ENCODE data around the gene EMC1. TPM values are rescaled to one million over a fixed set of nuclear protein-coding genes. Genes with fewer than 3 reads are reported as not detected.
"Not testable (repeated sequence)": the region's sequence is repeated elsewhere in the genome, so short reads cannot be mapped to it uniquely, and the experiment has no call there.

The EMC1 gene
- 10 to 100 TPM; 18.6 to 44.1 (median 32.2) TPM for polyA plus RNA-seq

DNA sequence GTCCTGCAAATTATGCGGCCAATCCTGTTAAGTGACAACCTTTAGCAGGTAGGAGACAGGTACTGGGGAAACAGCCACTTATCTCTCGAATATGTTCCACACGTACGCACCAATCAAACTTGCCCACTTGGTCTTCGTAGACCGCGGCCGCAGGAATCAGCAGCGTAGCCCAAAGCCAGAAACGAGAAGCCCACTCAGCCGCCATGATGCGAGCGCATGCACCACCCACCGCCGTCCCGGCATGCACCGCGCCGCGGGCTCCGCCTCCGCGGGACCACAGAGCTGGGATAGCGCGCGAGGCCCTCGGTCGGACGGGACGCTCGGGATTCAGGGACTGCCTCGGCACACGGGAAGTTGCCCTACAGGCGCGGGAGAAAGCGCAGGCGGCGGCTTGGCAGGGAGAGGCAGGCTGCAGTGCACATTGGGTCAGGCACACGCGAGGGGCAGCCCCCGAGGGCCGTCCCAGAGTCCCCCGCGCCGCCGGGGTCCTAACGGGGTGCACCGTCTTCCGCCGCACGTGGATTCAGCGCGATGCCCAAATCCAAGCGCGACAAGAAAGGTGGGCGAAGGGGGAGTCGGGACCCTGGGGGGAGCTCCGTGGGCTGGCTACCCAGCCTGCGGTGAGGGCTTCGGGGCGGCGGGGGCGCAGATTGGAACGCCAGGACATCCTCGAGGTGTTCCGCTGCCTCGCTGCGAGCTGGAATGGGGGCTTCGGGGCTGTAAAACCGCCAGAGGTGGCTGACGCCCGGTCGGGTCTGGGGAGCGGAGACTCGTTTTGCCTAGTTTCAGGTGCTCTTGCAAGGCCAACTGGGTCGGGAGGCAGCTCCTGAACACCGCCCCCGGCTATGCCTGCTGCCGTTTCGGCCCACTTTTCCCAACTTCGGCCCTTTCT is at the start of gene EMC1, which contains the start of gene MRTO4:
TSS of gene EMC1 (minus strand) at position 220 of the 892 bp plus-strand sequence. CDS start at position 205, 15 bp downstream.
TSS of gene MRTO4 (plus strand) at position 501 of the 892 bp plus-strand sequence. CDS start at position 532, 31 bp downstream.
- no peaks in the 10 kb centered on the region for H3K9me3 Mint-ChIP-seq
- H3K4me1 Mint-ChIP-seq: peaks cover 30 to 35% of the 10 kb centered on the region in 2 donors
- peak within 1 kb of the TSS; percentile 81 to 97 (median 94) for H3K27ac Mint-ChIP-seq
- DNase-seq: peak; percentile 88 to 89 (median 88)
- peaks cover 2 to 9% (median 3%) of the 10 kb centered on the region in 3 donors for H3K27me3 Mint-ChIP-seq (ENCODE audit: low read depth in 3 of 3)
- peak within 1 kb of the TSS; percentile 94 to 96 (median 95) for H3K4me3 Mint-ChIP-seq
- no peaks in the 10 kb centered on the region for H3K36me3 Mint-ChIP-seq

DNA sequence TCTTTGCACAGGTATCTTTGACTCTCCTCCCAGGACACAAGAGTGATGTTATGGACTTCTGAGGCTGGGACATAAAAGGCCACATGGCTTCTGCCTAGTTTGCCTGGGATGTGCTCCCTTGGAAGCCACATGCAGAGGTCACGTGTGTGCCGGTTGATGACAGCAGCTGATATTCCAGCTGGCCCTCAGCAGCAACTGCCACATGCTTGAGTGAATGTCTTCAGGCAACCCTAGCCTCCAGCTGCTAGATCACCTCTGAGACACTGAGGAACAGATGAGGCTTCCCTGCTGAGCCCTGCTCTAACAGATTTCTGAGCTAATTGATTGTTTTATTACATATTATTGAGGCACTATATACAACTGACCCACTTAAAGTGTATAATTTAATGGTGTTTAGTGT is 48.9 kb upstream of the EMC1 start:
- Mint-ChIP-seq H3K27ac (no peak overlapping the region), H3K4me1 (no peaks in the 10 kb centered on the region), H3K4me3 (no peak overlapping the region), H3K9me3 (peaks cover 0 to 5% (median 2%) of the 10 kb centered on the region in 6 donors), H3K36me3 (peaks cover 18 to 34% (median 20%) of the 10 kb centered on the region in 3 donors), H3K27me3 (ENCODE audit: low read depth in 3 of 3) (no peaks in the 10 kb centered on the region)
- no peak for DNase-seq

DNA sequence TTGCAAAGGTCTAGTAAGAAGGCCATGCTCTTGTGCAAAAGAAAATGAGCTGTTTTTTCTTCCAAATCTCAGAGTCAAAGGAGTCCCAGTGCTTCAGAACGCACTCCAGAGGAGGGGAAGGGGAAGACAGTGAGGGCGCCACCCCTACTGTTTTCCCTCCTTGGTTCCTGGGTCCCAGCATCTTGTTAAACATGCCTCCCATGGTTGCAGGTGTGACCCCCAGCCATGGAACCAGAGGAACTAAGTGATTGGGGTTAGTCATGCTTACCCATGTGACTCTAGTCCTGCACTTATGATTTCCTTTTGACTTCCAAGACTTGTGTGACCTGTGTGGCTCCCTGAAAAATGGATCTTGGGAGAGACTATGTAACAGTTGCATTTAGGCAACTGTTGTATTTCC is 43.3 kb upstream of the EMC1 start:
- H3K4me1 Mint-ChIP-seq: no peaks in the 10 kb centered on the region
- DNase-seq: no peak
- no peak overlapping the region for H3K27ac Mint-ChIP-seq
- peaks cover 0 to 2% (median 0%) of the 10 kb centered on the region in 3 donors for H3K27me3 Mint-ChIP-seq (ENCODE audit: low read depth in 3 of 3)
- peaks cover 8 to 20% (median 14%) of the 10 kb centered on the region in 3 donors for H3K36me3 Mint-ChIP-seq
- peaks cover 3 to 24% (median 11%) of the 10 kb centered on the region in 6 donors for H3K9me3 Mint-ChIP-seq
- no peak overlapping the region for H3K4me3 Mint-ChIP-seq

DNA sequence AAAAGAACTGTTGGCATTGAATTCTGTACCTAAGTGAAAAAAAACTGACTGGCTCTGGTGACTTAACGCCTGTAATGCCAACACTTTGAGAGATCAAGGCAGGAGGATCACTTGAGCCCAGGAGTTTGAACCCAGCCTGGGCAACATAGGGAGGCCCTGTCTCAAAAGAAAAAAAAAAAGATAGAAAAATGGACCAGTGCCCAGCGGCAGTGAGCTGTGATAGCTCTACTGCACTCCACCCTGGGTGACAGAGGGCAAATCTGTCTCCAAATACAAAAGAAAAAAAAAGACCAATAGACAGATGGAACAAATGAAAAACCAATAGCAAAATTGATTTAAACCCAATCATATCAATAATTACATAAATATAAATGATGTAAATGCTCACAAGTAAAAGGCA is 37.9 kb upstream of the EMC1 start:
- Mint-ChIP-seq H3K9me3 (peaks cover 1 to 10% (median 2%) of the 10 kb centered on the region in 6 donors), H3K27me3 (ENCODE audit: low read depth in 3 of 3) (peaks cover 2 to 8% (median 3%) of the 10 kb centered on the region in 3 donors), H3K27ac (no peak overlapping the region), H3K36me3 (peaks cover 2% of the 10 kb centered on the region in 3 donors), H3K4me1 (peaks cover 0 to 6% of the 10 kb centered on the region in 2 donors), H3K4me3 (peak overlapping the region; percentile 3 to 64 (median 54))
- DNase-seq: no peak

DNA sequence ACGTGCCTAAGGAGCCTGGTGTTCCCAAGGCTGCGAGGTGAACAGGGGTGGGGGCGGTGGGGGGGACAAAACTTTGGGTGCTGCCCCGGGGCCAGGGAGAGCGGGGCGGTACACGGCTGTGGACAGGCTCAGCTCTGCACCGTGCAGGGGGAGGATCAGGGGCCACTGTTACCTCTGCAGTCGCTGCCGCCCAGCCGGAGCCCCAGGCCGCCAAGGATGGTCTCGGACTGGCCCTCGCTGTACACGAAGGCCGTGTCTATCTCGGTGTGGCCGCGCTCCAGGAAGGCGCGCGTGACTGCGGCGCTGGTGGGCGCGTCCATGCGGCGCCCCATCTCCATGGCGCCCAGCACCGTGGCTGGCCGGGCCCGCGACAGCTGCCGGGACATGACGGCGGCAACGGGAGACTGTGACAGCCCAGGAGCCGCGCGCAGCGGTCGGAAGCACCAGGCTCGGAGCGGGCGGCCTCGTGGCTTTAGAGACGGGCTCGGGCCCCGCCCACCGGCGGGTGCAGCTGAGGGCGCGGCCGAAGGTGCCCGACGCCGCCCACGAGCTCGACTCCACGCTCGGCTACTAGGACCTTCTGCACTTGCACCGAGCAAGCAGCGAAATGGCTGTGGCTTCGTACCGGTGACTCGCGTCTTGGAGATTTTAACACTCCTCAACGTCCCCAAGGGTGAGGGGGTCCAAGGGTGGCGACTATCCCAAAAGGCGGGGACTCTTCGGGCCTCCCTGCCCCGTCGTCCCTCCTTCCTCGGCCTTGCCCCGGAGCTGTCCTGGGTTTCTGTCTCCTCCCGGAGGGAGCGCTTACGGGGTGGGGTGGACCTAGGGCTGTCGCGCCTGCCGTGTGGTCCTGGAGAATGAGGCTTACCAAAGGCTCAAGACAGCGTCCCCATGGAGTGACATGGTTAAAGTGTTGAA is 37.3 kb upstream of the EMC1 start, which contains the start of gene AKR7A3:
TSS of gene AKR7A3 (minus strand) at position 447 of the 918 bp plus-strand sequence. CDS start at position 386, 61 bp downstream.
- DNase-seq: peak; percentile 24 to 48 (median 40)
- not testable (repeated sequence) for H3K9me3 Mint-ChIP-seq; H3K27me3 Mint-ChIP-seq (ENCODE audit: low read depth in 3 of 3); H3K36me3 Mint-ChIP-seq; H3K4me1 Mint-ChIP-seq
- H3K27ac Mint-ChIP-seq: peak within 1 kb of the TSS in 1 of 6 donors; percentile 1
- peak within 1 kb of the TSS; percentile 20 to 71 (median 67) for H3K4me3 Mint-ChIP-seq

DNA sequence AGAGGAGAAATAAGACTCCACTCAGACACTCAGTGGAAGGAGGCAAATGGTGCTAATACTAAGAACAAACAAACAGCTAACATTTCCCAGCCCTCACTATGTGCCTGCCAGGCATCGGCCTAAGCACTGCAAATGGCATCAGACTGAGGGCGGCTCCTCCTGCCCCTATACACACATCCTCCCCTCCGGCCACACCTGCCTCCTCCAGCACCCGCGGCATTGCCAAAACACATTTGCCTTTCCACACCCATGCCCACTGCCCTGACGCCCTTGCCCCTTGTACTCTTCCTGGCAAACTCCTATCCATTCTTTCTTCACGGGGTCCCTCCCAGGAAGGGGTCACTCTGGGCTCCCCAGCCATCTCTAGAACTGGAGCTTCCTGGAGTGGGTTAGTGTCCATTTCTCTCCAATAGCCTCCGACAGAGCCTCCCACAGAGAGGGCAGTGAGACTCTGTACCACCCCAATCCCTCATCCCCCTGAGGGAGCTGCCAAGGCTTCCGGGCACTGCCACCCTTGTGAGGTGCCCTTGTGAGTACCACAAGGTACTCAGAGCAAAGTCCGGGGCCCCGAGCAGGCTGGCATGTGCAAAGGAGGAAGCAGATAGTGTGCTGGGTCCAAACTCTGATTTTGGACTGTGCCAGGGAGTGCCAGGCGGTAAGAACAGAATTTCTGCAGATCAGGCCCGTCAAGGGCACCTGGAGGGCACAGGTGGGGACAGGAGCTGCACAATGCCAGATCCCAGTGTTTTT is 36.3 kb upstream of the EMC1 start:
- Mint-ChIP-seq H3K27me3 (ENCODE audit: low read depth in 3 of 3) (peaks cover 2 to 8% (median 2%) of the 10 kb centered on the region in 3 donors), H3K4me1 (peaks cover 0 to 6% of the 10 kb centered on the region in 2 donors), H3K9me3 (peaks cover 0 to 10% (median 0%) of the 10 kb centered on the region in 6 donors), H3K4me3 (peak overlapping the region; percentile 32 to 71 (median 67)), H3K27ac (peak overlapping the region in 1 of 6 donors; percentile 72), H3K36me3 (no peaks in the 10 kb centered on the region)
- DNase-seq: no peak

DNA sequence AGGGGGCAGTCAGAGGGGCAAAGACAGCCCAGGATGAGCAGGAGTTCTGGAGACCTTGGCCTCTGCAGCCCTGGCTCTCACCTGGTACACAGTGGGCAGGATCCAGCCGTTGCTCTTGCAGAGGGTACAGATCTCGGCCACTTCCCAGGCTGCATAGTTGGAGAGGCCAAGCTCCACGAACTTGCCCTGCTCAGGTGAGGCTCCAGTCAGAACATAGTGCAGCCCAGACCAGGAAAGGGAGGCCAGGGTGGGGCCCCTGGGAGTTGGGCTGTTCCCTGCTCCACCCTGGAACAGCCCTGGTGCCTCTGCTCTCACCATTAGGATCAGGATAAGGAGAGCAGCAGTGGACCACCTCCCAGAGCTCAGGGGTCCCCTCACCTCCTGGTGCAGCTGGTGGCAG is 34.5 kb upstream of the EMC1 start:
- not testable (repeated sequence) for DNase-seq; H3K36me3 Mint-ChIP-seq; H3K4me3 Mint-ChIP-seq; H3K4me1 Mint-ChIP-seq; H3K27ac Mint-ChIP-seq; H3K27me3 Mint-ChIP-seq (ENCODE audit: low read depth in 3 of 3); H3K9me3 Mint-ChIP-seq

DNA sequence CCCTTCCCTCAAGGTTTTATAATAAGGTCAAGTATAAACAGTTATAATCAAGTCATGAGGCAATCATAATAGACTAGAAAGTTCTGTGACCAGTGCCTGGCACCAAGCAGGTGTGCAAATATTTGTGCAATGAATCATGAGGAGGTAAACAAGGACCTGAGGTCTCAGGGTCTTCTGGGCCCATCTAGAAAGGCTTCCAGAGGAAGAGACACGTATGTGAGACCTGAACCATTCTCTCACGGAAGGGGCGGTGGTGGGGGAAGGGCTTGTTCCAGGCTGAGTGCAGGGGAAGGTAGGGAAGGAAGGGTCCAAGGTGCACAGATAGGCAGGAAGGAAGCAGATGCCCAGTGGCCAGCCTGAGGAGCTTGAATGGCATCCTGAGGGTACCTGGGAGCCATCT is 34.0 kb upstream of the EMC1 start:
- not testable (repeated sequence) for H3K4me1 Mint-ChIP-seq; H3K27me3 Mint-ChIP-seq (ENCODE audit: low read depth in 3 of 3); H3K9me3 Mint-ChIP-seq; H3K27ac Mint-ChIP-seq; DNase-seq; H3K4me3 Mint-ChIP-seq; H3K36me3 Mint-ChIP-seq

DNA sequence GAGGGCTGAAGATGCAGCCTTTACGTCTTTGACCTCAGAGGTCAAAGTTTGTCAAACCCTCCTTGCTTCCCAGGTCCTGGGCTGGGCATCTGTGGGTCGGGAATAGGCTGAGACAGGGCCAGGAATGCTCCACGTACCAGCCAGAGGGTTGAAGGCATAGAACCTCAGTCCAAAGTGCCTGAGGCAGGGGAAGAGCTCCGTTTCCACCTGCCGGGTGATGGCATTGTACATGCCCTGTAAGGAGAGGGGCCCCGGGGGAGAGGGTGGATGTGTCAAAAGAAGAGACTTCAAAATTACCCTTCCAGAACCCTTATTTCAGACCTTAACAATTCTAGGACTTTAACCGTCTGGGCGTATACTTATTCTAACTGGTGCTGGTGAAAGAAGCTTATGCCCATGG is 33.6 kb upstream of the EMC1 start:
- H3K4me3 Mint-ChIP-seq: no peak overlapping the region
- peaks cover 2 to 8% (median 2%) of the 10 kb centered on the region in 3 donors for H3K27me3 Mint-ChIP-seq (ENCODE audit: low read depth in 3 of 3)
- no peak for DNase-seq
- no peak overlapping the region for H3K27ac Mint-ChIP-seq
- H3K4me1 Mint-ChIP-seq: peaks cover 0 to 6% of the 10 kb centered on the region in 2 donors
- H3K36me3 Mint-ChIP-seq: no peaks in the 10 kb centered on the region
- H3K9me3 Mint-ChIP-seq: peaks cover 0 to 9% (median 0%) of the 10 kb centered on the region in 6 donors

DNA sequence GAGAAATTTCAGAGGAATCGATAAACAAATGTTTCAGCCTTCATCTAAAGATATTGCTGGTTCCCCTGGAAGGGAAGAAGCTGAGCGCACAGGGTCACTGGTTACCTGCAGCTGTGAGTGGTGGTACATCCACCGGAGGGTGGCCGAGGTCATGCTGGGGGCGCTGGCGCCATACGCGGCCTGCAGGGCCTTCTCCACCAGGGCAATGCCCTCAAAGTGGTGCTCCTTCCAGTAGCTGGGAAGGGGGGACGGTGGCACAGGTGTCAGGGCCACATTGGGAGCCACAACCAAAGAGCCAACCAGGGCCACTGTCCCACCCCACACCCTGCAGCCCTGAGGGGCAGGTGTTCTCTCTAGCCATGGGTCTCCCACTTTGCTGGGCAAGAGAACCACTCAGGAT is 32.6 kb upstream of the EMC1 start:
- peaks cover 0 to 3% (median 0%) of the 10 kb centered on the region in 3 donors for H3K36me3 Mint-ChIP-seq
- peaks cover 2 to 4% (median 2%) of the 10 kb centered on the region in 3 donors for H3K27me3 Mint-ChIP-seq (ENCODE audit: low read depth in 3 of 3)
- no peak for DNase-seq
- H3K4me3 Mint-ChIP-seq: no peak overlapping the region
- H3K4me1 Mint-ChIP-seq: peaks cover 0 to 2% of the 10 kb centered on the region in 2 donors
- H3K27ac Mint-ChIP-seq: no peak overlapping the region
- peaks cover 0 to 3% (median 0%) of the 10 kb centered on the region in 6 donors for H3K9me3 Mint-ChIP-seq

DNA sequence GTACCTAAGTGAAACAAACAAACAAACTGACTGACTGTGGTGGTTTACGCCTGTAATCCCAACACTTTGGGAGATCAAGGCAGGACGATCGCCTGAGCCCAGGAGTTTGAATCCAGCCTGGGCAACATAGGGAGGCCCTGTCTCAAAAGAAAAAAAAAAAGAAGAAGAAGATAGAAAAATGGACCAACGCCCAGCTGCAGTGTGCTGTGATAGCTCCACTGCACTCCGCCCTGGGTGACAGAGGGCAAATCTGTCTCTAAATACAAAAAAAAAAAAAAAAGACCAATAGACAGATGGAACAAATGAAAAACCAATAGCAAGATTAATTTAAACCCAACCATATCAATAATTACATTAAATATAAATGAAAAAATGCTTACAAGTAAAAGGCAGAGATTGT is 23.3 kb upstream of the EMC1 start:
- Mint-ChIP-seq H3K36me3 (peaks cover 0 to 12% (median 8%) of the 10 kb centered on the region in 3 donors), H3K27ac (no peak overlapping the region), H3K9me3 (peaks cover 1 to 10% (median 4%) of the 10 kb centered on the region in 6 donors), H3K4me1 (peaks cover 0 to 2% of the 10 kb centered on the region in 2 donors), H3K4me3 (peak overlapping the region in 1 of 5 donors; percentile 52), H3K27me3 (ENCODE audit: low read depth in 3 of 3) (peaks cover 7 to 15% (median 13%) of the 10 kb centered on the region in 3 donors)
- DNase-seq: no peak

DNA sequence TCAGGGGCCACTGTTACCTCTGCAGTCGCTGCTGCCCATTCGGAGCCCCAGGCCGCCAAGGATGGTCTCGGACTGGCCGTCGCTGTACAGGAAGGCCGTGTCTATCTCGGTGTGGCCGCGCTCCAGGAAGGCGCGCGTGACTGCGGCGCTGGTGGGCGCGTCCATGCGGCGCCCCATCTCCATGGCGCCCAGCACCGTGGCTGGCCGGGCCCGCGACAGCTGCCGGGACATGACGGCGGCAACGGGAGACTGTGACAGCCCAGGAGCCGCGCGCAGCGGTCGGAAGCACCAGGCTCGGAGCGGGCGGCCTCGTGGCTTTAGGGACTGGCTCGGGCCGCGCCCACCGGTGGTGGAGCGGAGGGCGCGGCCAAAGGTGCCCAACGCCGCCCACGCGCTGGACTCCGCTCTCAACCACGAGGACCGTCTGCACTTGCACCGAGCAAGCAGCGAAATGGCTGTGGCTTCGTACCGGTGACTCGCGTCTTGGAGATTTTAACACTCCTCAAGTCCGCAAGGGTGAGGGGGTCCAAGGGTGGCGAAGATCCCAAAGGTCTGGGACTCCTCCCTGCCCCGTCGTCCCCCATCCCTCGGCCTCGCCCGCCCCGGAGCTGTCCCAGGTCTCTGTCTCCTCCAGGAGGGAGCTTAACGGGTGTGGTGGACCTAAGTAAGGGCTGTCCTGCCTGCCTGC is 22.7 kb upstream of the EMC1 start:
- H3K4me1 Mint-ChIP-seq, DNase-seq, H3K4me3 Mint-ChIP-seq, H3K27ac Mint-ChIP-seq: not testable (repeated sequence)
- Mint-ChIP-seq H3K27me3 (ENCODE audit: low read depth in 3 of 3) (peaks cover 7 to 15% (median 13%) of the 10 kb centered on the region in 3 donors), H3K9me3 (peaks cover 1 to 10% (median 4%) of the 10 kb centered on the region in 6 donors), H3K36me3 (peaks cover 0 to 12% (median 5%) of the 10 kb centered on the region in 3 donors)

Measured in immature natural killer cell (primary cell).